ENCODE results near the gene ABCG8.

GRCh38 chr2:43905871-43906270, 67.1 kb downstream of the ABCG8 start:
- TF ChIP-seq EZH2 (IDR thresholded peaks at IDR 0.05) (no peak), POLR2AphosphoS5 (IDR thresholded peaks at IDR 0.05; ENCODE audit: borderline replicate concordance, low read depth, low read length) (no peak), FOXP2 (optimal IDR thresholded peaks at IDR 0.05; ENCODE audit: control extremely low read depth, extremely low read length, insufficient read depth) (no peak)
